Lower leg skin (tissue), 4 donors: ENCODE measurements around the gene SETX. TPM values are rescaled to one million over a fixed set of nuclear protein-coding genes. Genes with fewer than 3 reads are reported as not detected.
A peak's percentile ranks its signal among the peaks of the same experiment; 100 is the strongest.

ENCODE experiments used
- DNase-seq, 2 donors: peaks; one replicate each; pipeline ENCODE4 v3.0.0-alpha.2; 2019; ENCODE audit warnings: low spot score in 2 of 2
- H3K4me3 ChIP-seq: fragments of 200-600 bp; sonication (generic); 2 replicates; pipeline ENCODE4 v1.5.1; 2017; ENCODE audit warnings: mild to moderate bottlenecking, low read depth; ENCODE audit not compliant: poor library complexity, severe bottlenecking
- POLR2A ChIP-seq, 2 donors: fragments of 450-650 bp; IDR thresholded peaks; one replicate each; pipeline ENCODE4 v1.6.1; 2016 to 2017; ENCODE audit warnings: antibody characterized with exemption in 2 of 2, mild to moderate bottlenecking in 1 of 2, moderate library complexity in 1 of 2
- WGBS, 2 donors: methylation state at CpG; one replicate each; pipeline ENCODE4 v1.1.5; 2018; 5-methylcytosine and 5-hydroxymethylcytosine counted together
- intact Hi-C: fragments of 100-400 bp; cut with DNase I; formaldehyde crosslinking; loops from one replicate; pipeline ENCODE4 v1.15.0; 2023; ENCODE audit warnings: low total_unique reads
- total RNA-seq, 4 donors: library from RNA; depleted of rRNA; stranded (reverse); fragments of >200 nt; gene quantifications; one replicate each; pipeline ENCODE4 v1.1.0, GENCODE V29; 2016
- TF ChIP-seq, protein P1 (sequence below), 3 donors: fragments of 450-650 bp; IDR thresholded peaks; one replicate each; pipeline ENCODE4 v1.5.1; 2016; ENCODE audit warnings: antibody characterized with exemption in 3 of 3, mild to moderate bottlenecking in 3 of 3, moderate library complexity in 2 of 3

The SETX gene
- total RNA-seq, 4 donors from 2014 or later: 32.8 to 38.7 (median 35.9) TPM

DNA sequence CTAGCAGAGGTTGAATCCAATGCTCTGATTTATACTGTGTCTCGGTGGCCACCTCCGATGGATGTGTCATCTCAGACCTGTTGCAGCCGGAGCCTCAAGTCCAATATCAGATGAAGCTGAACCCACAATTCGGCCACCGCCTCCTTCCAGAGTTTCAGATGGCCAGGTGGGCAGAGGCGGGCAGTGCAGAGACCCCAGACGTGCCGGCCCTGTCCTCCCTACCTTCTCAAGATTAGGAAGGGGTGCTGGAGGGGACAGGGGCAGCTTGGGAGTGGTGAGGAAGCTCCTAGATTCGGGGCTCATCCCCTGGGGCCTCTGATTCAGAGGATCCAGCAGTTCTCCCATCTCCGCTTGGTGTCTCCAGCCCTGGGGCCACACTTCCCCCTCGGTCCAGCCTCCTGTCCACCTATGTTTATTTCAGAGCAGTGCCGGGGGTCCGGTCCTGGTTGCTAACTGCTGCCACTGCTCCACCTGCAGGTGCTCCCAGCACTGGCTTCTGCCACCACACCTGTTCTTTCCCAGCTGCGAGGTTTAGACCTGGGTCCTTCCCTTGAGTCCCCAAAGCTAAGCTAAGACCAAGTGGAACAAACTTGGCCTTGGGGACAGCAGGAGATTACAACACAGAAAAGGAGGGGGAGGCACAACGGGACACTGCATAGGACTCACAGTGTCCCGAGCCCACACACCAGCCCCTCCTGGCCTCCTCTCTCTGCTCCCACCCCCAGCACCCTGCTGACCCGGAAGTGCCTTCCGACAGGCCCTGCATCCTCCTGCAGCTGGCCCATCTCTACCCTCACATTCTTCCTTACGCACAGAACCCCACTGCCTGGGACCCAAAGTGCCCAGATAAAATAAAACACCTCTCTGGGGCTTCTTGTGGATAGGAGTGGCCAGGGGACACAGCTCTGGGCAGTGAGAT lies 111.4 kb downstream of the SETX start:
- no peak for DNase-seq
- no peak overlapping the region for H3K4me3 ChIP-seq
- intact Hi-C loops: no loop called here
- TF ChIP-seq POLR2A (IDR thresholded peaks at IDR 0.05): no peak
- TF ChIP-seq, protein P1, sequence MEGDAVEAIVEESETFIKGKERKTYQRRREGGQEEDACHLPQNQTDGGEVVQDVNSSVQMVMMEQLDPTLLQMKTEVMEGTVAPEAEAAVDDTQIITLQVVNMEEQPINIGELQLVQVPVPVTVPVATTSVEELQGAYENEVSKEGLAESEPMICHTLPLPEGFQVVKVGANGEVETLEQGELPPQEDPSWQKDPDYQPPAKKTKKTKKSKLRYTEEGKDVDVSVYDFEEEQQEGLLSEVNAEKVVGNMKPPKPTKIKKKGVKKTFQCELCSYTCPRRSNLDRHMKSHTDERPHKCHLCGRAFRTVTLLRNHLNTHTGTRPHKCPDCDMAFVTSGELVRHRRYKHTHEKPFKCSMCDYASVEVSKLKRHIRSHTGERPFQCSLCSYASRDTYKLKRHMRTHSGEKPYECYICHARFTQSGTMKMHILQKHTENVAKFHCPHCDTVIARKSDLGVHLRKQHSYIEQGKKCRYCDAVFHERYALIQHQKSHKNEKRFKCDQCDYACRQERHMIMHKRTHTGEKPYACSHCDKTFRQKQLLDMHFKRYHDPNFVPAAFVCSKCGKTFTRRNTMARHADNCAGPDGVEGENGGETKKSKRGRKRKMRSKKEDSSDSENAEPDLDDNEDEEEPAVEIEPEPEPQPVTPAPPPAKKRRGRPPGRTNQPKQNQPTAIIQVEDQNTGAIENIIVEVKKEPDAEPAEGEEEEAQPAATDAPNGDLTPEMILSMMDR (IDR thresholded peaks at IDR 0.05): no peak
- WGBS, 2 donors: 83 to 84% methylated on average over 18 to 19 of the region's 19 CpGs

DNA sequence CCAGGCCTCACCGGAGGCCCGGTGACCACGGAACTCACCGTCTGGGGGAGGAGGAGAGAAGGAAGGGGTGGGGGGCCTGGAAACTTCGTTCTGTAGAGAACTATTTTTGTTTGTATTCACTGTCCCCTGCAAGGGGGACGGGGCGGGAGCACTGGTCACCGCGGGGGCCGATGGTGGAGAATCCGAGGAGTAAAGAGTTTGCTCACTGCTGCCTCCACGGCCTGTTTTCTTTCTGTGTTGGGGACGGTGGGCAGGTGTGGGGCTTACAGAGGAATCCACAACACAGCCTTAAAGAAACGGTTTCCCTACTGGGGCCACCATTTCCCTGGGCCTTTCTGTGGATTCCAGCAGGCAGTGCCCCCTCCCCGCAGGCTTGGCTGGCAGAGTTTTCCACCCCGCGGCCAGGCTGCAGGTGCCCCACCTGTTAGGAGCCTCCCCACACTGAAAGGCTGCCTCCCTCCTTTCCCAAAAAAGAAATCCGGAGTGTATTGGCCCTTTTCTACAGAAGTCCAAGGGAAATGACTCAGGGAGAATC lies 112.1 kb downstream of the SETX start:
- intact Hi-C loops: no loop called here
- TF ChIP-seq, protein P1 (IDR thresholded peaks at IDR 0.05): no peak
- DNase-seq: no peak
- 24 to 30% methylated on average over 18 of the region's 18 CpGs for whole genome bisulfite sequencing, 2 donors
- peak overlapping the region; percentile 42 for H3K4me3 ChIP-seq

DNA sequence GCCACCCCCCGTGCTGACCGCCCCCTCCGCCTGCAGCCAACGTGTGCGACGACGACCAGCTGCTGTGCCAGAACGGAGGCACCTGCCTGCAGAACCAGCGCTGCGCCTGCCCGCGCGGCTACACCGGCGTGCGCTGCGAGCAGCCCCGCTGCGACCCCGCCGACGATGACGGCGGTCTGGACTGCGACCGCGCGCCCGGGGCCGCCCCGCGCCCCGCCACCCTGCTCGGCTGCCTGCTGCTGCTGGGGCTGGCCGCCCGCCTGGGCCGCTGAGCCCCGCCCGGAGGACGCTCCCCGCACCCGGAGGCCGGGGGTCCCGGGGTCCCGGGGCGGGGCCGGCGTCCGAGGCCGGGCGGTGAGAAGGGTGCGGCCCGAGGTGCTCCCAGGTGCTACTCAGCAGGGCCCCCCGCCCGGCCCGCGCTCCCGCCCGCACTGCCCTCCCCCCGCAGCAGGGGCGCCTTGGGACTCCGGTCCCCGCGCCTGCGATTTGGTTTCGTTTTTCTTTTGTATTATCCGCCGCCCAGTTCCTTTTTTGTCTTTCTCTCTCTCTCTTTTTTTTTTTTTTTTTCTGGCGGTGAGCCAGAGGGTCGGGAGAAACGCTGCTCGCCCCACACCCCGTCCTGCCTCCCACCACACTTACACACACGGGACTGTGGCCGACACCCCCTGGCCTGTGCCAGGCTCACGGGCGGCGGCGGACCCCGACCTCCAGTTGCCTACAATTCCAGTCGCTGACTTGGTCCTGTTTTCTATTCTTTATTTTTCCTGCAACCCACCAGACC lies 112.8 kb downstream of the SETX start:
- intact Hi-C loops: no loop called here
- peak overlapping the region; percentile 42 for H3K4me3 ChIP-seq
- WGBS, 2 donors: 2 to 4% methylated on average over 33 to 74 of the region's 81 CpGs
- no peak for DNase-seq
- TF ChIP-seq POLR2A (IDR thresholded peaks at IDR 0.05): no peak
- TF ChIP-seq, protein P1 (IDR thresholded peaks at IDR 0.05): no peak

DNA sequence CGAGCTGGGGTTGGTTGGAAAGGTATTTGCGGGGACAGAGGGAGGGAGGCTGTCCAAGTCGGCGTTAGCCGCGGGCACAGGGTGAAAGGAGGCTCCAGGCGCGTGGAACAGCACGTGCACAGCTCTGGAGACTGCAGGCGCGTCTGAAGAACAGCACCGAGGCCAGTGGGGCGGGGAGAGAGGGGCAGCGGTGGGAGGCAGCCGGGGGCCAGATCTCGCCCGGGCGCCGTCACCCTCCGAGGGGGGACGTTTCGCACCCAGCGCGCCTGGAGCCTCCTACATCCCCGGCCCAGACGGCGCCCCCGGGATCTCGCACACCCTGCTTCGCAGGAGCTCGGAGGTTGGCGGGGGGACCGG lies 113.3 kb downstream of the SETX start:
- no peak for TF ChIP-seq POLR2A (IDR thresholded peaks at IDR 0.05)
- intact Hi-C loops: no loop called here
- 0% methylated on average over 13 to 16 of the region's 33 CpGs for WGBS, 2 donors
- no peak for DNase-seq
- peak overlapping the region; percentile 42 for H3K4me3 ChIP-seq

DNA sequence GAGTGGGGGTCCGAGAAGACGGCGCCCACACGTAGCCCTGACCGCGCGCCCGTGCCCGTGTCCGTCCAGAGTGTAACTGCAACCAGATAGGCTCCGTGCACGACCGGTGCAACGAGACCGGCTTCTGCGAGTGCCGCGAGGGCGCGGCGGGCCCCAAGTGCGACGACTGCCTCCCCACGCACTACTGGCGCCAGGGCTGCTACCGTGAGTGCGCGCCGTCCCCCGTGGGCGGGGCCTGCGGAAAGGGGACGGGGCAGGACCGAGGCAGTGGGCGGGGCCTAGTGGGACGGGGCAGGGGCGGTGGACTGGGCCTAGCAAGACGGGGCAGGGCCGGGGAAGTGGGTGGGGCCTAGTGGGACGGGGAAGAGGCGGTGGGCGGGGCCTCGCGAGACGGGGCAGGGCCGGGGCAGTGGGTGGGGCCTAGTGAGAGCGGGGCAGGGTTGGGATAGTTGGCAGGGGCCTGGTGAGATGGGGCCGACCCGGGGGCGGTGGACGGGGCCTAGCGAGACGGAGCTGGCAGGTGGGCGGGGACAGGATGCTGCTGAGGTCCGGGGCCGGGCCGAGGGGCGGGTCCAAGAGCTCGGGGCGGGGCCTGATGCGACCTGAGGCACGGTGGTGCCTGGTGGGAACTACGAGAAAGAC lies 113.8 kb downstream of the SETX start:
- peak overlapping the region; percentile 42 for H3K4me3 ChIP-seq
- WGBS, 2 donors: 1 to 7% methylated on average over 17 to 52 of the region's 63 CpGs
- TF ChIP-seq, protein P1 (IDR thresholded peaks at IDR 0.05): no peak
- TF ChIP-seq POLR2A (IDR thresholded peaks at IDR 0.05): no peak
- intact Hi-C loops: no loop called here
- peak; percentile 94 to 99 for DNase-seq
